HepG2 (cell line): ENCODE measurements around the gene INF2. TPM values are rescaled to one million over a fixed set of nuclear protein-coding genes. Genes with fewer than 3 reads are reported as not detected.

Source experiments
- DPF2 ChIP-seq: sonication (generic); formaldehyde crosslinking; IDR thresholded peaks from 2 replicates; pipeline ENCODE4 v1.4.0; 2020; ENCODE audit warnings: mild to moderate bottlenecking, low read depth, missing genetic modification reagents, borderline replicate concordance
- EHMT2 ChIP-seq: fragments of 200-600 bp; sonication (generic); IDR thresholded peaks from 2 replicates; pipeline ENCODE4 v1.7.0; 2017; ENCODE audit warnings: antibody characterized with exemption, low read depth, low read length, borderline replicate concordance
- GABPB1 ChIP-seq: IDR thresholded peaks from 2 replicates; pipeline ENCODE4 v1.6.1; 2016; ENCODE audit warnings: mild to moderate bottlenecking, missing genetic modification reagents, moderate library complexity, missing compliant biosample characterization
- GLMP ChIP-seq: sonication (generic); formaldehyde crosslinking; IDR thresholded peaks from 2 replicates; pipeline ENCODE4 v1.9.0; 2021; ENCODE audit warnings: missing genetic modification reagents, mild to moderate bottlenecking, borderline replicate concordance
- KMT2B ChIP-seq: IDR thresholded peaks from 2 replicates; pipeline ENCODE4 v1.6.1; 2016; ENCODE audit warnings: missing genetic modification reagents, missing compliant biosample characterization
- MXD4 ChIP-seq: IDR thresholded peaks from 2 replicates; pipeline ENCODE4 v1.6.1; 2016; ENCODE audit warnings: mild to moderate bottlenecking, missing biosample characterization, missing genetic modification reagents
- MZF1 ChIP-seq: sonication (generic); formaldehyde crosslinking; IDR thresholded peaks from 2 replicates; pipeline ENCODE4 v1.8.1; 2023; ENCODE audit warnings: mild to moderate bottlenecking, missing genetic modification reagents, borderline replicate concordance
- NFE2L1 ChIP-seq: sonication (generic); formaldehyde crosslinking; IDR thresholded peaks from 2 replicates; pipeline ENCODE4 v1.4.0; 2020; ENCODE audit warnings: missing genetic modification reagents, mild to moderate bottlenecking, borderline replicate concordance
- POGZ ChIP-seq: sonication (generic); formaldehyde crosslinking; IDR thresholded peaks from 2 replicates; pipeline ENCODE4 v1.4.0; 2020; ENCODE audit warnings: mild to moderate bottlenecking, missing genetic modification reagents
- POLR2A ChIP-seq, 2 experiments: IDR thresholded peaks; 2 replicates each; pipeline ENCODE4 v1.6.1; 2011; ENCODE audit warnings: low read depth in 2 of 2, low read length in 2 of 2, mild to moderate bottlenecking in 1 of 2, moderate library complexity in 1 of 2; ENCODE audit not compliant: insufficient read depth in 1 of 2
- RXRA ChIP-seq: sonication (generic); formaldehyde crosslinking; IDR thresholded peaks from 2 replicates; pipeline ENCODE4 v1.5.1; 2020; ENCODE audit warnings: missing genetic modification reagents
- ZIK1 ChIP-seq: sonication (generic); formaldehyde crosslinking; IDR thresholded peaks from 2 replicates; pipeline ENCODE4 v1.5.0; 2020; ENCODE audit warnings: mild to moderate bottlenecking, low read depth, missing genetic modification reagents, borderline replicate concordance
- ZNF224 ChIP-seq: sonication (generic); formaldehyde crosslinking; IDR thresholded peaks from 2 replicates; pipeline ENCODE4 v1.5.0; 2020; ENCODE audit warnings: mild to moderate bottlenecking, missing genetic modification reagents
- ZNF274 ChIP-seq: sonication (generic); formaldehyde crosslinking; IDR thresholded peaks from 2 replicates; pipeline ENCODE4 v1.5.1; 2020; ENCODE audit warnings: mild to moderate bottlenecking, missing genetic modification reagents
- ZNF709 ChIP-seq: sonication (generic); formaldehyde crosslinking; IDR thresholded peaks from 2 replicates; pipeline ENCODE4 v1.5.0; 2020; ENCODE audit warnings: mild to moderate bottlenecking, missing genetic modification reagents
- ZNF83 ChIP-seq: sonication (generic); formaldehyde crosslinking; IDR thresholded peaks from 2 replicates; pipeline ENCODE4 v1.4.0; 2020; ENCODE audit warnings: missing genetic modification reagents, mild to moderate bottlenecking, borderline replicate concordance
- polyA plus RNA-seq, 8 experiments: library from polyadenylated mRNA; depleted of rRNA in 3 of 8; stranded (reverse) in 7 of 8; unstranded in 1 of 8; fragments of >200 nt; fragmentation: Illumina TruSeq in 4 of 8; extraction: Trizol in 4 of 8; gene quantifications; 2 replicates each; pipeline versions ENCODE4 v1.2.1 to v1.2.3, GENCODE V29; 2011 to 2016; ENCODE audit warnings: low read depth in 4 of 8, missing spikeins in 1 of 8, mixed read lengths in 1 of 8; ENCODE audit not compliant: insufficient read depth in 1 of 8
- total RNA-seq, 5 experiments: library from RNA; depleted of rRNA; stranded (reverse); fragments of >200 nt; fragmentation: Illumina TruSeq; extraction: Trizol; gene quantifications; 2 replicates each; pipeline ENCODE4 v1.2.3, GENCODE V29; 2016; ENCODE audit warnings: low read depth in 1 of 5
- TF ChIP-seq, protein P1 (sequence below): sonication (generic); formaldehyde crosslinking; IDR thresholded peaks from 2 replicates; pipeline ENCODE4 v1.8.0; 2022; ENCODE audit warnings: missing genetic modification reagents, mild to moderate bottlenecking, borderline replicate concordance
- TF ChIP-seq, protein P2 (sequence below): sonication (generic); formaldehyde crosslinking; IDR thresholded peaks from 2 replicates; pipeline ENCODE4 v1.4.0; 2020; ENCODE audit warnings: mild to moderate bottlenecking, low read depth, missing genetic modification reagents
- TF ChIP-seq, protein P3 (sequence below): sonication (generic); formaldehyde crosslinking; conservative IDR thresholded peaks from 2 replicates; pipeline ENCODE4 v1.8.0; 2022; ENCODE audit warnings: low read depth, missing genetic modification reagents
- TF ChIP-seq, protein P4 (sequence below): sonication (generic); formaldehyde crosslinking; IDR thresholded peaks from 2 replicates; pipeline ENCODE4 v1.8.1; 2022; ENCODE audit warnings: mild to moderate bottlenecking, missing genetic modification reagents

INF2 gene
- total and polyA plus RNA-seq, 2 of the 13 experiments (the other 11 are each of a cell fraction or from before 2014, with no cell fraction given), result 16.4 to 26.4 TPM

DNA sequence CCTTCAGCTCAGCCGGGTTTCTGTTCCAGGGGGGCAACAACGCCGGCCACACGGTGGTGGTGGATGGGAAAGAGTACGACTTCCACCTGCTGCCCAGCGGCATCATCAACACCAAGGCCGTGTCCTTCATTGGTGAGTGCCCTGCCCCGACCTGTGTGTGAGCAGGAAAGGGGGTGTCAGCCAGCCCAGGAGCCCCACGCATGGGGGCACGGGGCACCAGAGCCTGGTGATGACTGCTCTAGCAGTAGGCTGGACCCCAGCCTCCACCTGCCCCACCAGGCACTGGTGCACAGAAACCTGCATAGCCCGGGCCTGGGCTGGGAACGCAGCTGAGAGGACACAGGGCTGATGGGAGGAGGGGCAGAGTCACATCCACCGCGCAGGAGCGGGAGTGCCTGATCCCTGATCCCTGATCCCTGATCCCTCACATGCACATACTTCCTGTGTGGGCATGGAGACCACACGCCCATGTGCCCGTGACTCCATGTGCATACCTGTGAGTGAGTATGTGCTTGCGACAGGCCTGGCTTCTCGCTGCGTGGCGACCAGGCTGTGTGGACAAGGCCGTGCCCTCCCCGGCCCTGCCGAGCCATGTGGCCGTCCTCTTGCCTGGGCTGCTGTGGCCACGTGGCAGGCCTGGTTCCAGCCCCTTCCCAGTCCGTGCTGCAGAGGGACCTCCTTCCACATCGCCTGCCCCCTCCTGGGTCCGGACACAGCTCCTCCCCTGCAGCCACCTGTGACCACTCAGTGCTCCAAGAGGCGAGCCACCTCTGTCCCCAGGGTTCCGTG, 45.8 kb downstream of the INF2 start (continued):
- TF ChIP-seq GABPB1 (CRISPR knock-in tag), result peak; percentile 86
- TF ChIP-seq MXD4 (CRISPR knock-in tag), result no peak
- no peak; the same call in 1 of the 2 replicates for TF ChIP-seq ZNF224 (CRISPR knock-in tag)
- TF ChIP-seq ZNF274 (CRISPR knock-in tag), result no peak
- TF ChIP-seq, protein P1, sequence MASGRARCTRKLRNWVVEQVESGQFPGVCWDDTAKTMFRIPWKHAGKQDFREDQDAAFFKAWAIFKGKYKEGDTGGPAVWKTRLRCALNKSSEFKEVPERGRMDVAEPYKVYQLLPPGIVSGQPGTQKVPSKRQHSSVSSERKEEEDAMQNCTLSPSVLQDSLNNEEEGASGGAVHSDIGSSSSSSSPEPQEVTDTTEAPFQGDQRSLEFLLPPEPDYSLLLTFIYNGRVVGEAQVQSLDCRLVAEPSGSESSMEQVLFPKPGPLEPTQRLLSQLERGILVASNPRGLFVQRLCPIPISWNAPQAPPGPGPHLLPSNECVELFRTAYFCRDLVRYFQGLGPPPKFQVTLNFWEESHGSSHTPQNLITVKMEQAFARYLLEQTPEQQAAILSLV, result peak; percentile 94
- no peak for TF ChIP-seq NFE2L1 (CRISPR knock-in tag)
- TF ChIP-seq, protein P2, sequence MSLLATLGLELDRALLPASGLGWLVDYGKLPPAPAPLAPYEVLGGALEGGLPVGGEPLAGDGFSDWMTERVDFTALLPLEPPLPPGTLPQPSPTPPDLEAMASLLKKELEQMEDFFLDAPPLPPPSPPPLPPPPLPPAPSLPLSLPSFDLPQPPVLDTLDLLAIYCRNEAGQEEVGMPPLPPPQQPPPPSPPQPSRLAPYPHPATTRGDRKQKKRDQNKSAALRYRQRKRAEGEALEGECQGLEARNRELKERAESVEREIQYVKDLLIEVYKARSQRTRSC (CRISPR knock-in tag), result 0 out of 2 replicates have a peak, but pooled peaks have one; percentile 37
- peak; percentile 94; the same call in 1 of the 2 replicates for TF ChIP-seq ZNF709 (CRISPR knock-in tag)
- TF ChIP-seq MZF1 (CRISPR knock-in tag), result peak; percentile 95
- TF ChIP-seq GLMP (CRISPR knock-in tag), result no peak
- TF ChIP-seq POLR2A (IDR thresholded peaks at IDR 0.05; ENCODE audit: insufficient read depth in 1 of 2, low read depth in 2 of 2, low read length in 2 of 2), result peak in 1 of 2 experiments; percentile 65; a peak in 2 of 4 replicates
- peak; percentile 49; the same call in 1 of the 2 replicates for TF ChIP-seq KMT2B (CRISPR knock-in tag)
- TF ChIP-seq, protein P3, sequence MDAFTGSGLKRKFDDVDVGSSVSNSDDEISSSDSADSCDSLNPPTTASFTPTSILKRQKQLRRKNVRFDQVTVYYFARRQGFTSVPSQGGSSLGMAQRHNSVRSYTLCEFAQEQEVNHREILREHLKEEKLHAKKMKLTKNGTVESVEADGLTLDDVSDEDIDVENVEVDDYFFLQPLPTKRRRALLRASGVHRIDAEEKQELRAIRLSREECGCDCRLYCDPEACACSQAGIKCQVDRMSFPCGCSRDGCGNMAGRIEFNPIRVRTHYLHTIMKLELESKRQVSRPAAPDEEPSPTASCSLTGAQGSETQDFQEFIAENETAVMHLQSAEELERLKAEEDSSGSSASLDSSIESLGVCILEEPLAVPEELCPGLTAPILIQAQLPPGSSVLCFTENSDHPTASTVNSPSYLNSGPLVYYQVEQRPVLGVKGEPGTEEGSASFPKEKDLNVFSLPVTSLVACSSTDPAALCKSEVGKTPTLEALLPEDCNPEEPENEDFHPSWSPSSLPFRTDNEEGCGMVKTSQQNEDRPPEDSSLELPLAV (CRISPR knock-in tag), result no peak; the same call in 1 of the 2 replicates
- no peak for TF ChIP-seq EHMT2
- TF ChIP-seq RXRA (CRISPR knock-in tag), result peak; percentile 75; the same call in 1 of the 2 replicates
- TF ChIP-seq, protein P4, sequence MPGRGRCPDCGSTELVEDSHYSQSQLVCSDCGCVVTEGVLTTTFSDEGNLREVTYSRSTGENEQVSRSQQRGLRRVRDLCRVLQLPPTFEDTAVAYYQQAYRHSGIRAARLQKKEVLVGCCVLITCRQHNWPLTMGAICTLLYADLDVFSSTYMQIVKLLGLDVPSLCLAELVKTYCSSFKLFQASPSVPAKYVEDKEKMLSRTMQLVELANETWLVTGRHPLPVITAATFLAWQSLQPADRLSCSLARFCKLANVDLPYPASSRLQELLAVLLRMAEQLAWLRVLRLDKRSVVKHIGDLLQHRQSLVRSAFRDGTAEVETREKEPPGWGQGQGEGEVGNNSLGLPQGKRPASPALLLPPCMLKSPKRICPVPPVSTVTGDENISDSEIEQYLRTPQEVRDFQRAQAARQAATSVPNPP (CRISPR knock-in tag), result no peak
- peak; percentile 96; the same call in 1 of the 2 replicates for TF ChIP-seq ZIK1 (CRISPR knock-in tag)
- peak; percentile 70; the same call in 1 of the 2 replicates for TF ChIP-seq DPF2 (CRISPR knock-in tag)
- peak; percentile 40 for TF ChIP-seq POGZ
- TF ChIP-seq ZNF83 (CRISPR knock-in tag), result peak; percentile 57; the same call in 1 of the 2 replicates
